ENCODE results near the gene OR8I2. TPM values are rescaled to one million over a fixed set of nuclear protein-coding genes. Genes with fewer than 3 reads are reported as not detected.
"Not testable (repeated sequence)": the region's sequence is repeated elsewhere in the genome, so short reads cannot be mapped to it uniquely, and the experiment has no call there.

OR8I2 gene
- total RNA-seq = not detected

- no peaks in the 10 kb centered on the region for H3K36me3 ChIP-seq
- intact Hi-C loops (cut with DNase I) = no loop called here
- H3K9me3 ChIP-seq = no peaks in the 10 kb centered on the region
- 52 to 62% methylated on average over 3 of the region's 3 CpGs for WGBS, 2 donors
- no peaks in the 10 kb centered on the region for H3K4me1 ChIP-seq
- TF ChIP-seq, protein P1, sequence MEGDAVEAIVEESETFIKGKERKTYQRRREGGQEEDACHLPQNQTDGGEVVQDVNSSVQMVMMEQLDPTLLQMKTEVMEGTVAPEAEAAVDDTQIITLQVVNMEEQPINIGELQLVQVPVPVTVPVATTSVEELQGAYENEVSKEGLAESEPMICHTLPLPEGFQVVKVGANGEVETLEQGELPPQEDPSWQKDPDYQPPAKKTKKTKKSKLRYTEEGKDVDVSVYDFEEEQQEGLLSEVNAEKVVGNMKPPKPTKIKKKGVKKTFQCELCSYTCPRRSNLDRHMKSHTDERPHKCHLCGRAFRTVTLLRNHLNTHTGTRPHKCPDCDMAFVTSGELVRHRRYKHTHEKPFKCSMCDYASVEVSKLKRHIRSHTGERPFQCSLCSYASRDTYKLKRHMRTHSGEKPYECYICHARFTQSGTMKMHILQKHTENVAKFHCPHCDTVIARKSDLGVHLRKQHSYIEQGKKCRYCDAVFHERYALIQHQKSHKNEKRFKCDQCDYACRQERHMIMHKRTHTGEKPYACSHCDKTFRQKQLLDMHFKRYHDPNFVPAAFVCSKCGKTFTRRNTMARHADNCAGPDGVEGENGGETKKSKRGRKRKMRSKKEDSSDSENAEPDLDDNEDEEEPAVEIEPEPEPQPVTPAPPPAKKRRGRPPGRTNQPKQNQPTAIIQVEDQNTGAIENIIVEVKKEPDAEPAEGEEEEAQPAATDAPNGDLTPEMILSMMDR (IDR thresholded peaks at IDR 0.05) = no peak
- TF ChIP-seq POLR2A (IDR thresholded peaks at IDR 0.05) = no peak
- DNase-seq = no peak
- no peak within 1 kb of the TSS for H3K4me3 ChIP-seq
- H3K27ac ChIP-seq = no peak within 1 kb of the TSS
- no peaks in the 10 kb centered on the region for H3K27me3 ChIP-seq
Observed at GRCh38 chr11:56093008-56093407, at the start of gene OR8I2. TSS of gene OR8I2 (plus strand) at chr11:56093308. CDS start at chr11:56093308, 0 bp downstream.

GRCh38 chr11:56045538-56045937, 47.6 kb upstream of the OR8I2 start:
- Histone ChIP-seq H3K27me3 (no peaks in the 10 kb centered on the region), H3K27ac (no peak overlapping the region), H3K9me3 (no peaks in the 10 kb centered on the region), H3K4me3 (no peak overlapping the region), H3K36me3 (no peaks in the 10 kb centered on the region), H3K4me1 (no peaks in the 10 kb centered on the region)
- WGBS, 2 donors = 25 to 82% methylated on average over 1 of the region's 1 CpG
- no peak for TF ChIP-seq POLR2A (IDR thresholded peaks at IDR 0.05)
- TF ChIP-seq, protein P1 (IDR thresholded peaks at IDR 0.05) = no peak
- intact Hi-C loops (cut with DNase I) = no loop called here
- DNase-seq = no peak

DNA sequence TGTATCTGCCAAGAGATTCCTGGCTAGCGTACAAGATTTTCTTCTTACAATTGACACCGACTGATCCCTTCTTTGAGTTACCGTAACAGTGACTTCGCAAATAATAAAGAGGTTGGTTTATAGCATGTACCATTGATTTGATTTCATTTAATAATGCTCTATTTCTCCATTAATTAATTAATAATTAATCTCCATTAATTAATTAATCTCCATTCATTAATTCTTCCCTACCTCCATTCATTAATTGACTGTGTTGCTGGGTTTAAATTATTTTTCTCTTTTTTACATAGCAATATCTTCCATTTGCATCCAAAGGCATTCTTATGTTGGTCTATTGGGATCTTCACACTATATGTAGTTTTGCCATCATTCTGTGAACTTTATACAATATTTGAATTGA, 44.6 kb upstream of the OR8I2 start:
- H3K27me3 ChIP-seq = no peaks in the 10 kb centered on the region
- 64 to 65% methylated on average over 4 of the region's 4 CpGs for WGBS, 2 donors
- intact Hi-C loops (cut with DNase I) = no loop called here
- TF ChIP-seq, protein P1 (IDR thresholded peaks at IDR 0.05) = no peak
- TF ChIP-seq POLR2A (IDR thresholded peaks at IDR 0.05) = no peak
- no peak for DNase-seq
- H3K4me1 ChIP-seq = no peaks in the 10 kb centered on the region
- H3K4me3 ChIP-seq = no peak overlapping the region
- H3K27ac ChIP-seq = no peak overlapping the region
- no peaks in the 10 kb centered on the region for H3K36me3 ChIP-seq
- no peaks in the 10 kb centered on the region for H3K9me3 ChIP-seq

GRCh38 chr11:56049487-56049886, 43.6 kb upstream of the OR8I2 start:
- H3K27me3 ChIP-seq = no peaks in the 10 kb centered on the region
- no peak overlapping the region for H3K4me3 ChIP-seq
- TF ChIP-seq, protein P1 (IDR thresholded peaks at IDR 0.05) = no peak
- no peak for TF ChIP-seq POLR2A (IDR thresholded peaks at IDR 0.05)
- 72 to 88% methylated on average over 2 of the region's 2 CpGs for WGBS, 2 donors
- intact Hi-C loops (cut with DNase I) = no loop called here
- H3K36me3 ChIP-seq = no peaks in the 10 kb centered on the region
- H3K27ac ChIP-seq = no peak overlapping the region
- no peaks in the 10 kb centered on the region for H3K4me1 ChIP-seq
- H3K9me3 ChIP-seq = no peaks in the 10 kb centered on the region
- DNase-seq = no peak

GRCh38 chr11:56056366-56056765, 36.7 kb upstream of the OR8I2 start:
- H3K27ac ChIP-seq; intact Hi-C loops (cut with DNase I); H3K36me3 ChIP-seq; H3K27me3 ChIP-seq; H3K4me3 ChIP-seq; DNase-seq; H3K4me1 ChIP-seq; H3K9me3 ChIP-seq: not testable (repeated sequence)
- 43 to 57% methylated on average over 4 of the region's 4 CpGs for WGBS, 2 donors

GRCh38 chr11:56057661-56058237, 35.4 kb upstream of the OR8I2 start:
- H3K27me3 ChIP-seq; intact Hi-C loops (cut with DNase I); H3K4me3 ChIP-seq; DNase-seq; H3K36me3 ChIP-seq; H3K27ac ChIP-seq; H3K9me3 ChIP-seq; H3K4me1 ChIP-seq: not testable (repeated sequence)
- 30 to 31% methylated on average over 7 of the region's 7 CpGs for whole genome bisulfite sequencing, 2 donors

DNA sequence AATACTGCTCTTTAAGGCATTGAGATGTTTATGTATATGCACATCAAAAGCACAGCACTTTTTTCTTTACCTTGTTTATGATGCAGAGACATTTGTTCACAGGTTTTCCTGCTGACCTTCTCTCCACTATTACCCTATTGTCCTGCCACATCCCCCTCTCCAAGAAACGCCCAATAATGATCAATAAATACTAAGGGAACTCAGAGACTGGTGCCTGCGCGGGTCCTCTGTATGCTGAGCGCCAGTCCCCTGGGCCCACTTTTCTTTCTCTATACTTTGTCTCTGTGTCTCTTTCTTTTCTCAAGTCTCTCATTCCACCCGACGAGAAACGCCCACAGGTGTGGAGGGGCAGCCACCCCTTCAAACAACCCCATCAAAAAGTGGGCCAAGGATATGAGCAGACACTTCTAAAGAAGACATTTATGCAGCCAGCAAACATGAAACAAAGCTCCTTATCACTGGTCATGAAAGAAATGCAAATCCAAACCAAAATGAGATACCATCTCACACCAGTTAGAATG, 34.8 kb upstream of the OR8I2 start:
- H3K4me3 ChIP-seq; H3K27me3 ChIP-seq; intact Hi-C loops (cut with DNase I); DNase-seq; H3K36me3 ChIP-seq; H3K27ac ChIP-seq; H3K4me1 ChIP-seq; H3K9me3 ChIP-seq: not testable (repeated sequence)
- 68 to 70% methylated on average over 4 to 7 of the region's 7 CpGs for WGBS, 2 donors

Measured in esophagus squamous epithelium (tissue), 5 donors.